GM18498 (cell line): ENCODE data around the gene SPATA2L.

Source experiments
- ATAC-seq: cut with Tn5 transposase; IDR thresholded peaks from one replicate; pipeline ENCODE4 v1.9.1; 2021; ENCODE audit warnings: mild to moderate bottlenecking, moderate library complexity; ENCODE audit not compliant: unreplicated experiment

The SPATA2L gene

DNA sequence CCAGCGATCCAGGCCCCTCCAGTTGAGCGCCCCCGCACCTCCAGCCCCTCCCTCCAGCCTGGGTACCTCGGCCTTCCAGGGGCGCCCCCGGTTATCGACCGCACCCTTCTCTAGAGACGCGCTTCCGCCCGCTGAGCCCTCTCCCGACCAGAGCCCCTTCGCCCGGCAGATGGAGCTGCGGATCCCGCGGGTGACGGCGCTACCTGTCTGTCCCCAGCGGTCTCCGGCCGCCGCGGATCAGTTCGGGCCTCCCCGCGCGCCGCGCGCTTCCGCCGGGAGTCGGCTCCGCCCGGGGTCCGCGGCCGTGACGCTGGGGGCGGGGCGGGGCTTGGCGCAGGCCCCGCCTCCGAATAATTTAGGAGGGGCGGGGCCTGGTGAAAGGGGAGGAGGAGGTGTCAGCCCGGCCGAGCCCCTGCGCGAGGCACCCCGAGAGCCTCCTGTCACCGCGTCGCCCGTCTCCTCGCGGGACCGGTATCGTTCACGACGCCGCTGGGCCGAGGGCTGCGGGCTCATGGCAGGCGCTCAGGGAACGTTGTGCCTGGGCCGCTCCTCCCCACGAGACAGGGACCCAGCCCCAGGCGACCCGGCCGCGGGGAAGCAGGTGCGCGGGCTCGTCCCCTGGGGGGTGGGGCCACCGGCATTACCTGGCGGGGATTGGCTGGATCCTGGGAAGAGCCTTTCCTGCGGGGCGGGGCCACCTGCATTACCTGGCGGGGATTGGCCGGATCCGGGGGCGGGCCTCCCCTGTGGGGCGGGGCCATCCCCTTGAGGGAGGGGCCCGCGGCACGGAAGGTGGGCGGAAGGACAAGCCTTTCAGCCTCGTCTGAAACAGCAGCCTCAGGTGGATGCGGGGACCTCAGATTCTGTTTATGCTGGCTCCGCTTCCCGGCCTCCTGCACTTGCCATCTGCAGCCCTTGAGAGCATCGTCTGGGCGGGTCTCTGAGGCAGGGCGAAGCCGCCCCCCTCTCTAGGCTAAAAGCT is at the start of gene SPATA2L:
SPATA2L (minus strand) TSS at position 281 of the 982 bp plus-strand sequence. CDS start 473 bp downstream, outside the sequence.
- ATAC-seq = peak; percentile 75

- no peak for ATAC-seq
Observed at GRCh38 chr16:89749637-89750036, 48.1 kb upstream of the SPATA2L start.

- ATAC-seq = no peak
Observed at GRCh38 chr16:89748921-89749320, 47.4 kb upstream of the SPATA2L start.

GRCh38 chr16:89748076-89748475 is 46.6 kb upstream of the SPATA2L start:
- ATAC-seq = no peak

DNA sequence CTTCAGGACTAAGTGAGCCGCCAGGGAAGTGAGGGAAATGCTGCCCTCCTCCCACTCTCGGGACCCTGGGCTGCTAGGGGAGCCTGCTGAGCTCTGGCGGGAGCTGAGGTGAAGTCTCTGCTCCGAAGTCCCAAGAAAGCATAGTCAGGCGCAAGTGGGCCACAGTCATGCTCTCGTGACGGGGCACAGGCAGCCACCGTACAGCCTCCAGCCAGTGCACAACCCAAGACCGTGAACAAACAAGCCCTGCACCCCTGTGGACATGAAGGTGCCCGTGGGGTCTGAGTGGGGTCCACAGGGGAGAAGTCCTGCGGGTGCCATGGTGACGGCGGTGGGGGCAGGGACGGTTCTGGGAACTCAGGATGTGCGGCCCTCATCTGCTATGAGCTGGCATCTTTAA is 44.5 kb upstream of the SPATA2L start:
- ATAC-seq = no peak

GRCh38 chr16:89744813-89745212 is 43.3 kb upstream of the SPATA2L start:
- no peak for ATAC-seq

DNA sequence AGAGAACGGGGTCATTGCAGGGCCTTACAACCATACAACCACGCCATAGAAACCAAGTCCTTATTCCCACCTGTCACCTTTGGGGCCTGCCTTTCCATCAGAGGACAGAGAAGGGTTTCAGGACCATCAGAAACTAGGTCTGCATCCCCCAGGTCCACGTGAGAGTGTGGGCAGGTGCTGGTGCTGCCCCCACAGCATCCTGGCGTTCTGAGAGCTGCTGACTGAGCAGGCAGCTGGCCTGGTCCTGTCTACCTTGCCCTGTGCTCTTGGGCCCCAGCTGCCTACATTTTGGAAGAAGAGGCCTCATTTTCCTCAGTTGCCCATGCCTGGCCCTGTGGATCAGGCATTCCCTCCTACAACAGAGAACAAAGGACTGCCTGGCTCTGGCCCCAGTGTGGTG is 41.4 kb upstream of the SPATA2L start:
- ATAC-seq = no peak

DNA sequence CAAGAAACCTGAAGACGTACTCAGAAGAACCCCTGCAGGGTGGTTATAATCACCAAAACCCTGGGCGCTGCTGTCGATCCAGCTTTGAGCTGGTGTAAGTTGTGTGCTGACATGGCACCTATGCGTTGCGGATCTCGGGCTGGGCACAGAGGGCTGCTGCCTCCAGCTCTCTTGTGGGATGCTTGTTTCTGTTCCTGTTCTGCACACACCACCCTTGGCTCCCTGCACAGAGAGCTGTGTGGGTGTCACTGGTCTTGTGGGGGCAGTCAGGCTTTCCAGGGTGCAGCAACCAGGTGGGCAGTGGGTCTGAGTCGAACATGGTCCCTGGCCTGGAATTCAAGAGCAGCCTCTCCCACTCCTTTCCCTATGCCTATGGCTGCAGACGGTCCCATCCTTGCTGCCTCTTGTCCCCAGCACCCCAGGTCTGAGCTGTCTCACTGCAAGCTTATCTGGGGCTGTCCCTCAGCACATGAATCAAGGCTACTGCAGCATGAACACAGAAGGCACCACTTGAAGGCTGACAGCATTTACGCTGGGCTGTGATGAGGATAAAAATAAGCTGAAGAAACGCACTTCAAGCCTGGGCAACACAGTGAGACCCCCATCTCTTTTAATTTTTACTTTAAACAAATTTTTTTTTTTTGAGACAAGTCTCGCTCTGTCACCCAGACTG is 40.0 kb upstream of the SPATA2L start:
- no peak for ATAC-seq

DNA sequence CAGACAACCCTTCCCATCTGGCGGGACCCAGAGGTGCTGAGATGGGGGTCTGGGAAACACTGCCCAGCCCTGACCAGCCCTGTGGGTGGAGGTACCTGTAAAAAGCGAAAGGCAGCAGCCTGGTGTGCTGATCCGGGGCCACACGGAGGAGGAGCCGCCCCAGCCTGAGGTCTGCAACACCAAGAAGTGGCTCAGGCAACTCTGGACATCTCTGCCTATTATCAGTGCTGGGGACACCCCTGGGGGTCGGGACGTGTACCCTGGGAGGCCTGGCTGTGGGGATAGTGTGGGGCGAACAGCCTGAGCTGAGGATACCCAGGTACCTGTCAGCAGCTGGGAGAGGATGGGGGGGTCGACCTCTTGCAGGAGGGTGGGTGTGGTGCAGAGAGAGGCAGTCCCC is 37.9 kb upstream of the SPATA2L start:
- ATAC-seq = no peak

DNA sequence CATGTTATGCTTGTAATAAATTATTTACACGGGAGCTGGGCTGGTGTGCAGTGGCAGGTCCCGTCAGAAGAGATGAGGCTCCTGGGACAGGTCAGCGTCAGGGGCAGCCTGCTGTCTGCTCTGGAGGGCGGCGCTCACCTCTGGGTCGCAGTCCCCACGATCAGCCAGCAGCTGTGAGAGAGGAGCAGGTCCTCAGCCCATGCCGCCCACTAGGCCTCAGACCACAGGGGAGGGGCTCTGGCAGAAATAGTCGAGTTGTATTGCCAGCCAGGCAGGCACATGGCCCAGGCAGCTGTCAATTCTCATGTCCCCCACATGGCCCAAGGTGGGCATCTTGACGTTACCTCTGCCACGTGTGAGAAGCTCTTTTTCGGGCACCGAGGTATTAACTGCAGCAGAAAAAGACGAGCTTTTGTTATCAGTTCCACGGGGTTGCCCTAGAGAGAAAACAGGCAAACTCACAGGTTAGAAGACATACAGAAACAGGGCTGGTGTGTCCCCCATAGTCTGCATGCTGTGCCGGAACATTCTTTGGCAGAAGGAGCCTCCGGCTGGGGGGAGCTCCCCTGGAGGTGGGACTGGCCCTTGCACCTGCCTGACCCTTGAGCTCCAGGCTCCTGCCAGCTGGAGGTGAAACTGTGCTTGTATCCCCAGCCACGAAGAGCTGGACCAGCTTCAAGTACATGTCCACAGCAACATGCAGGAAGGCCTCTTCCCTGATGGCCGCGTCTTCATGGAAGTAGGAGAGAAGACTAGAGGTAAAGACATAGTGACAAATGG is 37.2 kb upstream of the SPATA2L start:
- ATAC-seq = no peak

GRCh38 chr16:89738072-89738377 is 36.5 kb upstream of the SPATA2L start:
- ATAC-seq = no peak

GRCh38 chr16:89737341-89738071 is 36.0 kb upstream of the SPATA2L start:
- no peak for ATAC-seq

- ATAC-seq = no peak
Observed at GRCh38 chr16:89736554-89736953, 35.0 kb upstream of the SPATA2L start.

DNA sequence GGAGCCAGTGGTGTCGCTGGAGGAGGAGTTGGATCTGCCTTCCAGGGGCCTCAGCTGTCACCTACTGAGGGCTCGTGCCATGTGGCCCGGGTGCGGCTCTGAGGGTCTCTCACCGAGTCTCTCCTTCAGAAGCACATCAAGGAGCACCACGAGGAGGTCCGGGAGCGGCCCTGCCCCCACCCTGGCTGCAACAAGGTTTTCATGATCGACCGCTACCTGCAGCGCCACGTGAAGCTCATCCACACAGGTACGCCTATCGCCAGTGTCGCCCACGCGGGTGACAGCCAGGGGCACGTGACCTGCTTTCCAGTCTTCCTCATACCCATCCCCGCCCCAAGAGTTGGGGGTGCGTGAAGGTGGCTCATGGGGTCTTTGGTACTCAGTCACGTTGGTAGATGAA is 32.3 kb upstream of the SPATA2L start:
- ATAC-seq = no peak

- no peak for ATAC-seq
Observed at GRCh38 chr16:89733322-89733721, 31.8 kb upstream of the SPATA2L start.

GRCh38 chr16:89732918-89733242 is 31.4 kb upstream of the SPATA2L start:
- no peak for ATAC-seq

DNA sequence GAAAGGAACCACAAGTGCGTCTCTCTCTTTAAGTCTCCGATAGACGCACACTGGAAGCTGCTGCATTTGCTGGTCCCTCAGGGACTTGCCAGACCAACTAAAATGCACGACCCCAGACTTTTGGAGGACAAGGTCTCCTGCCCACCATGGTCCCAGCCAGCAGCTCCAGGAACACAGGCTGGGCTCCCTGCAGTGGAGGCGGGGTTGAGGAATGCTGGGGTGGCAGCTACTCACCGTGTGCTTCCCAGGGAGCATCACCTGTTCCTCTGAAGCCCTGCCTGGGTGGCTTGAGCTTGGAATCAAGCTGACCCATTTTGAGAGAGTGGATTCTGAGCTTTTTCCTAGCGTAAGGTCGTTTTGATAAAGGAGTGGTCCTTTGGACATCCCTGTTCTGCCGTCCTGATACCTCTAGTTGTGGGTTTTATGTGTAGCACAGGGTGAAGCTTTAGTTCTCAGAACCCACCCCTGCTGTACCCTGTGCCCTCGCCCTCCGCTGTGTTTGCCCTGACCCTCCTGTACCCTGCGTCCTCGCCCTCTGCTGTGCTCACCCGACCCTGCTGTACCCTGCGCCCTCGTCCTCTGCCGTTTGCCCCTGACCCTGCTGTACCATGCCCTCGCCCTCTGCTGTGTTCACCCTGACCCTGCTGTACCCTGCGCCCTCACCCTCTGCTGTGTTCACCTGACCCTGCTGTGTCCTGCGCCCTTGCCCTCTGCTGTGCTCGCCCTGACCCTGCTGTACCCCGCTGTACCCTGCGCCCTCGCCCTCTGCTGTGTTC is 30.8 kb upstream of the SPATA2L start:
- no peak for ATAC-seq

DNA sequence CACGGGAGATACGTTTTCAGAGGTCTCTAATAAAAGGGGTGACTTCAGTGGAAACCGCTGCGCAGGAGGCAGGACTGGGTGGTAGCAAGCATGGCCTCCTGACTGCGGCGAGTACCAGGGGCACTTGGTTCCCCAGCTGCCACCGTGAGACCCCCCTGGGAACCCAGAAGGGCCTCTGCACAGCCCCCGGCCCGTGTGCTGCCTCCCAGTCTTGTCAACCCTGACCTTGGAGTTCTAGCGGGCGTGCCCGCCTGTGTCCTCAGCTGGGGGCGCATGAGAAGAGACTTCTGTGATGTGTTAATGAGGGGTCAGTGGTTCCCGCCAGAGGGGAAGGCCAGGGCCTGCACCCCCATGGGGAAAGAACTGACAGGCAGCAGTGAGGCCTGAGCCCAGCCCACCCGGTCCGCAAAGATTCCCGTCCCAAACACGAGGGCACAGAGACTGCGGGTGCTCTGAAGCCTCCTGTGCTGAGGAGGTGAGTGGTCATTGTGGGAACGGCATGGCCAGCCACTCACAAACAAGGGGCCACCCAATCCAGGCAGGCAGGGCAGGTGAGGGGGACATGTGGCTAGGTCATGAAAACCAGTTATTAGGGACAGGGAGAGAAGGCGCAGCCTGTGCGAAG is 29.2 kb upstream of the SPATA2L start:
- no peak for ATAC-seq

GRCh38 chr16:89729863-89730593 is 28.5 kb upstream of the SPATA2L start:
- ATAC-seq = no peak
